ENCODE measurements around the gene VRK3. TPM values are rescaled to one million over a fixed set of nuclear protein-coding genes. Genes with fewer than 3 reads are reported as not detected.

The VRK3 gene
- total and polyA plus RNA-seq, 5 experiments from 2014 or later = 73.4 to 106 (median 91.8) TPM

DNA sequence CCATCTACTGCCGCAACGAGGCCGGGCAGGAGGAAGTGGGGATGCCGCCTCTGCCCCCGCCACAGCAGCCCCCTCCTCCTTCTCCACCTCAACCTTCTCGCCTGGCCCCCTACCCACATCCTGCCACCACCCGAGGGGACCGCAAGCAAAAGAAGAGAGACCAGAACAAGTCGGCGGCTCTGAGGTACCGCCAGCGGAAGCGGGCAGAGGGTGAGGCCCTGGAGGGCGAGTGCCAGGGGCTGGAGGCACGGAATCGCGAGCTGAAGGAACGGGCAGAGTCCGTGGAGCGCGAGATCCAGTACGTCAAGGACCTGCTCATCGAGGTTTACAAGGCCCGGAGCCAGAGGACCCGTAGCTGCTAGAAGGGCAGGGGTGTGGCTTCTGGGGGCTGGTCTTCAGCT, 92.4 kb downstream of the VRK3 start:
- ATAC-seq (peak in 1 of 2 donors; percentile 6), DNase-seq (peak in 7 of 10 donors; percentile 28 to 75 (median 57))
- POLR2A ChIA-PET = interaction anchor here (0.5 to 0.7 kb wide), 3 partner anchors 55 to 1643 kb away, joined by 3 to 4 read pairs (median 3); partner anchors contain the start of genes AKT1S1 and TBC1D17
- peaks cover 38 to 60% (median 58%) of the 10 kb centered on the region in 4 donors for H3K4me1 Mint-ChIP-seq
- peak overlapping the region in 7 of 10 donors; percentile 32 to 89 (median 51) for H3K27ac Mint-ChIP-seq
- peak overlapping the region in 9 of 10 donors; percentile 45 to 96 (median 70) for H3K4me3 Mint-ChIP-seq
- peaks cover 0 to 5% (median 0%) of the 10 kb centered on the region in 5 donors for H3K27me3 Mint-ChIP-seq
- peaks cover 0 to 4% (median 0%) of the 10 kb centered on the region in 3 donors for H3K36me3 Mint-ChIP-seq
- H3K9me3 Mint-ChIP-seq = peaks cover 0 to 9% (median 0%) of the 10 kb centered on the region in 9 donors

DNA sequence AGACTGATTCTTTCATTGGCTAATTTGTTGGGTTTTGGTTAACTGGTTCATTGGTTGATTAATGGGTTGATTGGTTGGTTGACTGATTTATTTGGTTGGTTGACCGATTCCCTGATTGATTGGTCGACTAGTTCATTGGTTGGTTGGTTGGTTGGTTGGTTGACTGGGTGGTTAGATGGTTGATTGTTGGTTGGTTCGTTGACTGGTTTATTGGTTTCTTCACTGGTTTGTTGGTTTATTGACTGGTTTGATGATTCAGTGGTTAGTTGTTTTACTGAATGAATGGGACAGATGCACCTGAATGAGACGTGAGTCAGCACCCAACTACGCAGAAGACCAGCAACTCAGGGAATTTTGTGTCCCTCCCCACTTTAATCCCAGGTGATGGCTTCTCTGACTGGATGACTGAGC, 93.1 kb downstream of the VRK3 start:
- POLR2A ChIA-PET = no interaction called here
- H3K9me3 Mint-ChIP-seq = peaks cover 0 to 9% (median 0%) of the 10 kb centered on the region in 9 donors
- peak overlapping the region in 4 of 10 donors; percentile 18 to 48 (median 32) for H3K27ac Mint-ChIP-seq
- ATAC-seq (no peak), DNase-seq (no peak)
- peaks cover 0 to 5% (median 0%) of the 10 kb centered on the region in 5 donors for H3K27me3 Mint-ChIP-seq
- peak overlapping the region; percentile 16 to 96 (median 46) for H3K4me3 Mint-ChIP-seq
- peaks cover 40 to 67% (median 62%) of the 10 kb centered on the region in 4 donors for H3K4me1 Mint-ChIP-seq
- peaks cover 0 to 6% (median 4%) of the 10 kb centered on the region in 3 donors for H3K36me3 Mint-ChIP-seq

DNA sequence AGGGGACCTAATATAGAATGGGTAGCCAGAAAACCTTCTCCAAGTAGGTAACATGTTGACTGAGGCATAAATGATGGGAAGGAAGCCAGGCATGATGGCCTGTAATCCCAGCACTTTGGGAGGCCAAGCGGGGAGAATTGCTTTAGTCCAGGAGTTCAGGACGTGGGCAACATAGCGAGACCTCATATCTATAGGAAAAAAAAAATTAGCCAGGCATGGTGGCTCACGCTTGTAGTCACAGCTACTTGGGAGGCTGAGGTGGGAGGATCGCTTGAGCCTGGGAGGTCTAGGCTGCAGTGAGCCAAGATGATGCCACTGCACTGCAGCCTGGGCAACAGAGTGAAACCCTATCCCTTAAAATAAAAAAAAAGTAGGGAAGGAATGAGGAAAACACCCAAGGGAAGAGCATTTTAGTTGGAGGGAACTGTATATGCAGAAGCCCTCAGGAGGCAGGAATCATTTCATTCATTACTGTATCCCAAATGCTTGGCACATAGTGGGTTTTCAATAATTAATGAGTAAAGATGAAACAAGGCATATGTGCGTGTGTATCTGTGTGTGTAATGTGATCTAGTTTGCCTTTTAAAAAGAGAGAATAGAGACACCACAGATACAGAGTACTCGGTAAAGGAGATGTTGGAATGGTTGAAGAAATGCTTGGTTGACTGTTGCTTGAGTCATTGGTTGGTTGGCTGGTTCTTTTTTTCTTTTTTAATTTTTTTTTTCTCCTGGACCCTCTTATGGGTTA, 93.7 kb downstream of the VRK3 start:
- Mint-ChIP-seq H3K27me3 (peaks cover 0 to 5% (median 0%) of the 10 kb centered on the region in 5 donors), H3K36me3 (peaks cover 0 to 12% (median 4%) of the 10 kb centered on the region in 3 donors), H3K9me3 (peaks cover 0 to 9% (median 0%) of the 10 kb centered on the region in 9 donors), H3K4me3 (peak overlapping the region in 9 of 10 donors; percentile 16 to 96 (median 54)), H3K4me1 (peaks cover 41 to 67% (median 64%) of the 10 kb centered on the region in 4 donors), H3K27ac (peak overlapping the region in 6 of 10 donors; percentile 40 to 97 (median 60))
- ATAC-seq = no peak
- no peak for DNase-seq
- POLR2A ChIA-PET = no interaction called here

DNA sequence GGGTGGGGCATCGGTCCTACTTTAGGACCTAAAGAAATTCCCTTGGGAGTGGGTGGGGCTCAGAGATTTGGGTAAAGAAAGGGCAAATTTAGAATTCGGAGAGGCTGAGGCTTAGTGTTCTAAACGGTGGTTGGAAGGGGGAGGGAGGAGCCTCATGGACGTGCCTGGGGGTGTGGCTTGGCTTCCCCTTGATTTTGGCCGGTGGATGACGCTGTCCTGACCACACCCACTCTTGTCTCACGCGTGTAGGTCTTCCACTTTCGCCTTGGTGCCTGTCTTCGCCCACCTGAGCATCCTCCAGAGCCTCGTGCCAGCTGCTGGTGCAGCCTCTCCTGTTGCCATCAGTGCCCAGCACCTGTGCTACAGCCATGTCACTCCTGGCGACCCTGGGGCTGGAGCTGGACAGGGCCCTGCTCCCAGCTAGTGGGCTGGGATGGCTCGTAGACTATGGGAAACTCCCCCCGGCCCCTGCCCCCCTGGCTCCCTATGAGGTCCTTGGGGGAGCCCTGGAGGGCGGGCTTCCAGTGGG, 94.6 kb downstream of the VRK3 start:
- H3K4me1 Mint-ChIP-seq = peaks cover 43 to 69% (median 66%) of the 10 kb centered on the region in 4 donors
- POLR2A ChIA-PET = interaction anchor here (0.5 to 3.6 kb wide), 8 partner anchors 35 to 381 kb away, joined by 3 to 42 read pairs (median 6); partner anchors contain the start of genes AKT1S1, IL4I1, PTOV1 and RRAS
- ATAC-seq = no peak

GRCh38 chr19:49929611-49930482, 95.3 kb downstream of the VRK3 start:
- Mint-ChIP-seq H3K27ac (peak overlapping the region; percentile 95 to 99 (median 98)), H3K36me3 (peaks cover 0 to 24% (median 4%) of the 10 kb centered on the region in 3 donors), H3K4me3 (peak overlapping the region; percentile 93 to 100 (median 99)), H3K4me1 (peaks cover 43 to 75% (median 67%) of the 10 kb centered on the region in 4 donors), H3K9me3 (peaks cover 0 to 9% (median 0%) of the 10 kb centered on the region in 9 donors), H3K27me3 (peaks cover 0 to 5% (median 0%) of the 10 kb centered on the region in 5 donors)
- DNase-seq (peak; percentile 77 to 99 (median 95)), ATAC-seq (peak; percentile 81 to 89)
- POLR2A ChIA-PET = interaction anchor here (0.6 to 3.6 kb wide), 30 partner anchors 11 to 908 kb away, joined by 3 to 42 read pairs (median 4); partner anchors contain the start of genes AKT1S1, AP2A1, IL4I1 and JOSD2

More for the DNA sequence above, 94.6 kb downstream of the VRK3 start:
- Mint-ChIP-seq H3K36me3 (peaks cover 0 to 18% (median 4%) of the 10 kb centered on the region in 3 donors), H3K27me3 (peaks cover 0 to 5% (median 0%) of the 10 kb centered on the region in 5 donors), H3K27ac (peak overlapping the region in 8 of 10 donors; percentile 25 to 99 (median 98)), H3K4me3 (peak overlapping the region; percentile 50 to 100 (median 97)), H3K9me3 (peaks cover 0 to 9% (median 0%) of the 10 kb centered on the region in 9 donors)
- DNase-seq = peak in 4 of 10 donors; percentile 8 to 20 (median 12)

DNA sequence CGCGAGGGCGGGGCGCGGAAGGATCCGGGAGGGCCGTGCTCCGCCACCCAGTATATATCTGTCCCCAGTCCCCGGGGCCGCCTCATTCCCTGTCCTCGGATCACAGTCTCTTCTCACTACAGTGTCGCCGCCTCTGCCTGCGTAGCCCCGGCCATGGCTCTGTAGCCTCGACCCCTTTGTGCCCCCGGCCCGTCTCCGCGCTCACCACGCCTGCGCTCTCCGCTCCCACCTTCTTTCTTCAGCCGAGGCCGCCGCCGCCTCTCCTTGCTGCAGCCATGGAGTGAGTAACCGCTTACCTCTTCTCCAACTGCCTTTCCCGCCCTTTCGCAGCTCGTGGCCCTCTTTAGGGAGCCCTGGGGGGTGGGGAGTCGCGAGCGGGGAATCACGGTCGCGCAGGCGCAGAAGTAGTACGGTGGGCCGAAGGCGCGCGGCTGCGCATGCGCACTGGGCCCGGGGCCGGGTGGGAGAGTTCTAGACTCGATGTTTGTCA, 96.0 kb downstream of the VRK3 start, which contains the start of the genes ATF5 and NUP62:
Gene ATF5 (plus strand): TSS at position 85 of the 490 bp plus-strand sequence. CDS start 1,646 bp downstream, outside the sequence.
Gene NUP62 (minus strand): TSS at position 384 of the 490 bp plus-strand sequence. CDS start 19,697 bp downstream, outside the sequence.
- ATAC-seq (peak; percentile 11 to 56), DNase-seq (peak in 9 of 10 donors; percentile 86 to 95 (median 93))
- POLR2A ChIA-PET = interaction anchor here (0.6 to 3.6 kb wide), 27 partner anchors 10 to 907 kb away, joined by 3 to 42 read pairs (median 4); partner anchors contain the start of genes AKT1S1, AP2A1, IL4I1 and JOSD2
- Mint-ChIP-seq H3K4me1 (peaks cover 43 to 79% (median 67%) of the 10 kb centered on the region in 4 donors), H3K9me3 (peaks cover 0 to 9% (median 0%) of the 10 kb centered on the region in 9 donors), H3K4me3 (peak within 1 kb of the TSS; percentile 93 to 100 (median 99)), H3K27ac (peak within 1 kb of the TSS; percentile 95 to 99 (median 98)), H3K27me3 (peaks cover 0 to 5% (median 0%) of the 10 kb centered on the region in 5 donors), H3K36me3 (peaks cover 0 to 28% (median 4%) of the 10 kb centered on the region in 3 donors)

- Mint-ChIP-seq H3K36me3 (peaks cover 0 to 33% (median 4%) of the 10 kb centered on the region in 3 donors), H3K27me3 (peaks cover 0 to 5% (median 0%) of the 10 kb centered on the region in 5 donors), H3K4me1 (peaks cover 35 to 75% (median 58%) of the 10 kb centered on the region in 4 donors), H3K4me3 (peak overlapping the region; percentile 93 to 100 (median 99)), H3K27ac (peak overlapping the region; percentile 56 to 99 (median 88)), H3K9me3 (peaks cover 0 to 9% (median 0%) of the 10 kb centered on the region in 9 donors)
- no peak for ATAC-seq
- POLR2A ChIA-PET = interaction anchor here (0.6 to 3.6 kb wide), 4 partner anchors 51 to 504 kb away, joined by 3 to 42 read pairs (median 6); partner anchors contain the start of genes AKT1S1 and TBC1D17
- no peak for DNase-seq
Measured at GRCh38 chr19:49927526-49928264, 97.5 kb downstream of the VRK3 start.

GRCh38 chr19:49926515-49926914, 98.7 kb downstream of the VRK3 start:
- ATAC-seq = no peak
- peaks cover 35 to 72% (median 55%) of the 10 kb centered on the region in 4 donors for H3K4me1 Mint-ChIP-seq
- peaks cover 0 to 41% (median 4%) of the 10 kb centered on the region in 3 donors for H3K36me3 Mint-ChIP-seq
- peaks cover 0 to 5% (median 0%) of the 10 kb centered on the region in 5 donors for H3K27me3 Mint-ChIP-seq
- POLR2A ChIA-PET = interaction anchor here (0.7 kb wide), 1 partner anchor 15 kb away, joined by 5 read pairs; no protein-coding TSS in a partner anchor
- H3K4me3 Mint-ChIP-seq = peak overlapping the region in 4 of 10 donors; percentile 4 to 65 (median 26)
- H3K9me3 Mint-ChIP-seq = no peaks in the 10 kb centered on the region
- no peak for DNase-seq
- H3K27ac Mint-ChIP-seq = peak overlapping the region in 1 of 10 donors; percentile 24
